ENCODE results near the gene CDH4. TPM values are rescaled to one million over a fixed set of nuclear protein-coding genes. Genes with fewer than 3 reads are reported as not detected.
"Not testable (repeated sequence)": the region's sequence is repeated elsewhere in the genome, so short reads cannot be mapped to it uniquely, and the experiment has no call there.

Gene CDH4
- total RNA-seq, 2 donors from 2014 or later: 0.06 TPM; not detected in 1

DNA sequence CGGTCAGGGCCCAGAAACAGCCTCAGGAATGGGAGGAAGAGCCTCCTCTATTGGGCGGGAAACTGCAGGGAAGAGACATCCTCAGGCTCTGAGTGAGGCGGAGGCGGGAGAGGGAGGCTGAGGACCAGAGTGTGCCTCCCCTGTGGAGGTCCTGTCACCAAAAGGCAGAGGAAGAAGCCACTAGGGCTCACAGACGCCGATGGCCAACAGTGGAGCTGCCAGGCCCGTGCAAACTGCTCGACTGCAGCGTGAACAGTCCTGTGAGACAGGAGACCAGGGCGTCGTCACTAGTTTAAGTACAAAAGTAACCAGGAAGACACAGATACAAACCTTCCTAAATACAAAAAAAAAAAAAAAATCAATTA, 730.9 kb downstream of the CDH4 start:
- intact Hi-C loops (cut with DNase I, micrococcal nuclease): no loop called here
- ATAC-seq: no peak

GRCh38 chr20:61983965-61984364, 731.9 kb downstream of the CDH4 start:
- intact Hi-C loops (cut with DNase I, micrococcal nuclease): no loop called here
- no peak for DNase-seq
- ATAC-seq: no peak

More for the DNA sequence above, 730.9 kb downstream of the CDH4 start:
- no peak for DNase-seq

DNA sequence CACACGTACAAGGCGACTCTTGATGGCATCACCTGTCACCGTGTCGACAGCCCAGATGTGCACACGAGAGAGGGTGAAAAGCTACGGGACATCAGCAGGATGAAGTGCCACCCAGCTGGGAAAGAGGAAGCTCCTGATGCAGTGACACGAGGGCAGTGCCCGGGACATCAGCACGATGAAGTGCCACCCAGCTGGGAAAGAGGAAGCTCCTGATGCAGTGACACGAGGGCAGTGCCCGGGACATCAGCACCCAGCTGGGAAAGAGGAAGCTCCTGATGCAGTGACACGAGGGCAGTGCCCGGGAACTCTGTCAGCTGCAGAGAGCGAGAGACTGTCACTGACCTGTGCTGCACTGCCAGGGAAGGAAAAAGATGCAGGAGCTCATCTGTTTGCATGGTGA, 732.4 kb downstream of the CDH4 start:
- DNase-seq; ATAC-seq; intact Hi-C loops (cut with DNase I, micrococcal nuclease): not testable (repeated sequence)

DNA sequence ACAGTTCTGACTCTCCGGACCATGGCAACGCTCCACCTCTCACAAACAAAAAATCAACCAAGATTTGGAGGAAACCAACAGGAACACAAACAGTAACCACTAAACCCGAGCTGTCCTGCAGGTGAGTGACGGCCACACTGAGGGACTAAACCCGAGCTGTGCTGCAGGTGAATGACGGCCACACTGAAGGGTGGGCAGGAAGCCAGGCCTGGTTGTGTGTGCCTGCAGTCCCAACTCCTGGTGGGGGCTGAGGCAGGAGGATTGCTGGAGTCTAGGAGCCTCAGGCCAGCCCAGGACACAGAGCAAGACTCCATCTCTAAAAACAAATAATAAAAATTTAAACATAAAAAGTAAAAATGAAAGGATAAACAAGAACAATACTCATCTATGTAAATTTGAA, 733.0 kb downstream of the CDH4 start:
- intact Hi-C loops (cut with DNase I, micrococcal nuclease): no loop called here
- DNase-seq: no peak
- ATAC-seq: no peak

GRCh38 chr20:61986762-61987321, 734.8 kb downstream of the CDH4 start:
- ATAC-seq: no peak

GRCh38 chr20:61988665-61989064, 736.6 kb downstream of the CDH4 start:
- ATAC-seq (no peak), DNase-seq (no peak)
- intact Hi-C loops (cut with DNase I, micrococcal nuclease): no loop called here

More at GRCh38 chr20:61986762-61987321, 734.8 kb downstream of the CDH4 start:
- no peak for DNase-seq
- intact Hi-C loops (cut with DNase I, micrococcal nuclease): no loop called here

DNA sequence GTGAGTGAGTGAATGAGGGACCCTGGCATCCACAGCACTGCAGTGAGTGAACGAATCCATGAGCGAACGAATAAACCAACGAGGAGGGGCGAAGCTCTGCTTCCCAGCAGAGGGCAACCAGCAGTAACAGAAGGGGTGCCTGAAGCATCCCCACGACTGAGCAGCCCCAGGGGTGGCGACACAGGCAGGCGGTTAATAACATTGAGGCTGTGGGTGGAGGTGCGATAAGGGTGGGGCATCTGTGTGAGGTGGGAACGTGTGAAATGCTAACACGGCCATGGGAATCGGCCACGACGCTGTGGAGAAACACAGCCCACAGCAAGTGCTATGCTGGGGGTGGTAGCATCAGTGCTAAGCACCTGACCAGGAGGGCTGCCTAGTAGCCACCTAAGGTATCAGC, 737.7 kb downstream of the CDH4 start:
- DNase-seq (no peak), ATAC-seq (no peak)
- intact Hi-C loops (cut with DNase I, micrococcal nuclease): no loop called here

Small RNAs within 50 kb of the gene (microRNA-seq; reads per million reads assigned to microRNA genes)
- 0 reads per million in 2 donors for gene MIR1257
